Activated CD4-positive, alpha-beta T cell treated with anti-CD3 and anti-CD28 coated beads for 4 hours (primary cell): ENCODE measurements around the gene ANKMY1.
A peak's percentile ranks its signal among the peaks of the same experiment; 100 is the strongest.
"Not testable (repeated sequence)": the region's sequence is repeated elsewhere in the genome, so short reads cannot be mapped to it uniquely, and the experiment has no call there.

Source experiments
- DNase-seq, 2 donors: peaks; one replicate each; pipeline ENCODE4 v3.0.0-alpha.2; 2020

ANKMY1 gene

GRCh38 chr2:240567137-240567871 is 9.5 kb upstream of the ANKMY1 start:
- DNase-seq = peak; percentile 39 to 42

DNA sequence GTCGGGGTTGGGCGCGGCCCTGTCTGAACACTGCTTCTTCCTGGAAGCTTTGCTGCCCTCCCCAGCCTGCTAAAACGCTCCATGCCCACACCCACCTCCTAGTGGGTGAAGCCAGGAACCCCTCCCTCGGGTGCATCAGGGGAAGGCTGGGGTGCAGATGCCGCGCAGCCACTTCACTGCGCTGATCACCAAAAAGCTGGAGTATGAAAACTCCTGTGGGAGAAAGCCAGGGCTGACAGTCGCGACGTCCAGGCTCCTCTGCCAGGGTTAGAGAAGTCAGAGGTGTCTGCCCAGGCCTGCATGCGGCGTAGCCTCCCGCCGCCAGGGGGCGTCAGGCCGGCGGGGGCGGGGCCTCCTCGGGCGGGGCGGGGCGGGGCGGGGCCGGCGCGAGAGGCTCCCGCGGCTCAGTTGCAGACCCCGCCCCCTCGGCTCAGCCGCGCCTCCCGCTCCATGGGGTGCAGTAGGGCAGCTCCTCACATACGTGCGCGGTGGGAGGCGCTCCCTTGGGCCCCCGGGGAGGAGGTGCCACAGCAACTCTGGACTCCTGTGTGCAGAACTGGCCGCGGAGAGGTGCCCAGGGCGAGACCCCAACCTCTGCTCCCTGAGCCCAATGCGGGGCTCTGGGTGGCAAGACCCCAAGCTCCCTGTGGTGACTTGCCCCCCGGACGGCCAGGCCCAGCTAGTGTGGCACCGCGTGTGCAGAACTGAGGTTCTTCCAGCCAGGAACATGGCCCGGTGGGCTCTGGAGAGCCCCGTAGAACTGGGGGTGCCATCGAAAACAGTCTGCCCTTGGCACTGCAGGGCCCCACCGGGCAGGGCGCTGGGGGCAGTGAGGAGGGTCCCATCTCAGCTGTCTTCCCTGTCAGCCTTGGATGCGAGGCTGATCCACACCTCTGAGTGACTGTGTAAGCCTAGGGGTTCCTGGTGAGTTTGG is 8.7 kb upstream of the ANKMY1 start:
- peak; percentile 94 to 95 for DNase-seq

GRCh38 chr2:240565333-240566202 is 7.8 kb upstream of the ANKMY1 start:
- peak; percentile 84 to 91 for DNase-seq

GRCh38 chr2:240564561-240565332 is 7.0 kb upstream of the ANKMY1 start:
- DNase-seq = no peak

- no peak for DNase-seq
Measured at GRCh38 chr2:240563951-240564560, 6.3 kb upstream of the ANKMY1 start.

DNA sequence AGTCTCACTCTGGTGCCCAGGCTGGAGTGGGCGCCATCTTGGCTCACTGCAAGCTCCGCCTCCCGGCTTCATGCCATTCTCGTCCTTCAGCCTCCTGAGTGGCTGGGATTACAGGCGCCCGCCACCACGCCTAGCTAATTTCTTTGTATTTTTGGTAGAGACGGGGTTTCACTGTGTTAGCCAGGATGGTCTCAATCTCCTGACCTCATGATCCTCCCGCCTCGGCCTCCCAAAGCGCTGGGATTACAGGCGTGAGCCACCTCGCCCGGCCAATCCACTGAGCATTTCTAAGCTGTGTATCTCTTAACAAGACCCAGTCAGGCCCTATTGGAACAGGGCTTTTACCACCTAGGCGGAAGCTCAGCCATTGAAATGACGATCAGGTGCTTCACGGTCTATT is 5.4 kb upstream of the ANKMY1 start:
- not testable (repeated sequence) for DNase-seq

DNA sequence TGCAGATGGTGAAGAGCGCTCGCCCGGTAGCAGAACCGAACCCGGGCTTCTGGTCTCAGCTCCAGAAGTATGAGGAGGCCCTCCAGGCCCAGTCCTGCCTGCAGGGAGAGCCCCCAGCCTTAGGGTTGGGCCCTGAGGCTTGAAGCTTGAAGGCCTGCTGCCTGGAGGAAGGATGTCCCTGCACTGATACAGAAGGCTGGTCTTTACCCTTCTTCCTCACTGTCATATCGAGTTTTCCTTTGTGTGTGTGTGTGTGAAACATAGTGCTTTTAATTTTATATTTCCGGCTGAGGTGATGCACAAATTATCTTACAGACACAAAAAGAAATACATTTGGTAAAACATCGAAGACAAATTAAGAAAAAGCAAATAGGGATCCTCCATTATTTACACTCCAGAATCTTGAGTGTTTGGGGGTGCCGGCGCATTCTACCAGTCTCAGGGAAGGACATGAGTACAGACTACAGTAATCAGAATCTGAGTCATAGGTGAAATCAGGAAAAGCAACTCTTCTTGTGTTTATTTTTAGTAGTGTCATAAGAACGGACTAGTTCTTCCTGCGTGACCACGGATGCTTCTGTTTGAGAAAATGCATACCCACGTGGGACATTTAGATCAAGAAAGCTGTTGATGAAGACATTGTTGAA is 3.7 kb upstream of the ANKMY1 start:
- no peak for DNase-seq

- peak; percentile 100 for DNase-seq
Measured at GRCh38 chr2:240560480-240561324, 2.9 kb upstream of the ANKMY1 start.

DNA sequence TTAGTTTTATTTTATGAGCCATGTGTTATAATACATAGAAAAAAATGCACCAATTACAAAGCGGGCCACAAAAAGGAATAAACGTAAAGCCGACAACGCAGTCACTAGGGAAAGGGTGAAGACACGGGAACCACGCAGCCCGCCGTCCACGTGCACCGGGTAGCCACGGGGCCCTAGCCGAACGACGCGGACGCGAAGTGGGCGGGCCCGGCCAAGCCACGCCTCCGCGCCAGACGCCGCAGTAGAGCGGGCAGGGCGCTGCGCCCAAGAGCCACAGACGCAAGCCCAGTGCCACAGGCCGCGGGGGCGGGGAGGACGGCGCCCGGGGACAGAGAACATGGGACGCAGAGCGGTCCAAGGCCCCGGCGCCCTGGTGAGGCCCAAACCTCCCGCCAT is 2.3 kb upstream of the ANKMY1 start, which contains the start of gene DUSP28:
Gene DUSP28 (plus strand): TSS at position 274 of the 396 bp plus-strand sequence. CDS start 328 bp downstream, outside the sequence.
- DNase-seq = peak; percentile 84 to 88

DNA sequence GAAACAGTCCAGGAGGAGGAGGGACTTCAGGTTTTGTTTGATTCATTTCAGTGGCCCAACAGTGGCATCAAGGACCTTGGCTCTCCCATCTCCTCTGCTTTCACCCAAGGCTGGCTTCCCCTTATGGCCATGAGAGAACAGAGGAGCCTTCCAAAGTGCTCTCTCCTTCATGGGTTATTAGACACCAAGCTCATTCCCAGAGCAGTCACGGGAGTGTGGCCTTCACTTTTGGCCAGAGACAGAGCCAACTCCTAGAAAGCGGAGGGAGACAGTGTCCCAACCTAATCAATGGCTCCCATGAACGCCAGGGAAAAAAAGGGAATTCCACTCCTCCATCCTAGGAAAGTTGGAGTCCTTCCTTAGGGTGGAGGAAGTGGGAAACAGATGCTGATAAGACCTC is 1.5 kb upstream of the ANKMY1 start:
- DNase-seq = no peak

DNA sequence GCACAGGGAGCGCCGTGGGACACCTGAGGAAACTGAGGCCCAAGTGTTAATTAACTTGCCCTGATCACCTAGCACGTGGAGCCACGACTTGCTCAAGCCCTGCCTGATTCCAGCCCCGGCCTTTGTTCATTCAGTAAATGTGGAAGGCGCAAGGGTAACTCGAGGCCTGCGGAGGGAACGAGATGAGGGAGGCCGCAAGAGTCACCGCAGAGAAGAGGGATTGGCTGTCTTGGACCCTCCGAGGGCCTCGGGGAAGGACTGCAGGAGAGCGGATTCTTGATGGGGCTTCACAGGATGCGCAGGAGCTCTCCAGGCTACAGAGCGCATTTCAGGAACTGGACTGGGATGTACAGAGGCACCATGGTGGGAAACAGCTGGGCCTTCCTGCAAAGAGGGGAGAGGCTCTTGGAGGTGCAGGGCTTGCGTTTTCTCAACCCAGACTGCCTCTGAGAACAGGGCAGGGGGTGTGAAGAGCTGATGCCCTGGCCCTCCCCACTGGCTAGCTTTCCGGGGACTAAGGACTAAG is 511 bp upstream of the ANKMY1 start:
- no peak for DNase-seq

DNA sequence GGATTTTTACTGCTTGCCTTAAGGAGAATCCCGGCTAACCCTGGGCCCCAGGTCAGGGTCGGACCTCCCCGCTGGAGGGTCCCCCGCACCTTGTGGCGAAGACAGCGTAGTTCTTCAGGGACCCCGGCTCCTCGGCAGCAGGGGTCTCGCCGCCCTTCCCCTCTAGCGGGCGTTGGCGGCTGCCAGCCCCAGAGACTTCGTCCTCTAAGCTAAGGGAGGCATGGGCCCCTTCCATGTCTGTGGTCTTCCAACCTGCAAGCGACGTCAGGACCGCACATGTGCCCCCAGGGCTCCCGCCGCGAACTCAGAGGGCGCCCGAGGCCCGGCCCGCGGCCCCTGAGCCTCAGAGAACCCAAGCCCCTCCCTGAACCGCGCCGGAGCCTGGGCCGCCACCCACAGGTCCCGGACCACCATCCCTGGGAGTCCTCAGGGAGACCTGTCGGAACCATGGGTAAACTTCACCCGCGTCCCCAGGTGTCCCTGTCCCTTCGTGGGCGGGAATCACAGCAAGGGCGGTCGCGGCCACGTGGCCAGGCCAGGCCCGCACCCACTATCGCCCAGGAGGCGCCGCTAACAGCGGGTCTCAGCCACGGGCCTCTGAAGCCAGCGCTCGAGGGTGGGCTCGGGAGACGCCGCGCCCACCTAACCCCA is 562 bp downstream of the ANKMY1 start:
- no peak for DNase-seq

GRCh38 chr2:240556553-240557100 is 1.2 kb downstream of the ANKMY1 start:
- DNase-seq = peak; percentile 70 to 76

DNA sequence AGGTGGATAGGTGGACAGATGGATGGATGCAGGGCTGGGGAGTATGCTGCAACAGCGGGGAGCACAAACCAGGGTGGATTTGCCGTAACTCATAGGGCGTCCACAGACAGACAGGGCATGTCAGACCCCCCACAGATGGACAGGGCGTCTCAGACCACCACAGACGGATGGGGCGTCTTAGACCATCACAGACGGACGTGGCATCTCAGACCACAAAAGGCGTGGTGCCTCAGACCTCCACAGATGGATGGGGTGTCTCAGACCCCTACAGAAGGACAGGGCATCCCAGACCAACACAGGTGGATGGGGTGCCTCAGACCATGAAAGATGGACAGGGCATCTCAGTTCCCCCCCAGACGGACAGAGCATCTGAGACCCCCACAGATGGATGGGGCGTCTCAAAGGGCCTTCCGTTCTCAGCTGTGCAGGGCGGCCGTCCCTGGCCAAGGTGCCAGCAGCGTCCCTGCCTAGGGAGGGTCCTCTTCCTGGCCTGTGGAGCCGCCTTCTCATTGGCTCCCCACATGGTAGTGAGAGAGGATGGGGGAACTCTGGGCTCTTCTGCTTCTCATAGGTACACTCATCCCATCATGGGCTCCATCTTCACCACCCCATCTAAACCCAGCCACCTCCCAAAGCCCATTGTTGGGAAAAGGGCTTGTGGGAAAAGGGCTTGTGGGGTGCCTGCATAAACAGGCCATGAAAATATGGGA is 2.1 kb downstream of the ANKMY1 start:
- no peak for DNase-seq

- DNase-seq = no peak
Measured at GRCh38 chr2:240554767-240555493, 2.9 kb downstream of the ANKMY1 start.

GRCh38 chr2:240553956-240554480 is 3.8 kb downstream of the ANKMY1 start:
- no peak for DNase-seq

- no peak for DNase-seq
Measured at GRCh38 chr2:240551811-240552210, 6.0 kb downstream of the ANKMY1 start.
